Measurements from ENCODE around the gene ZNF224. TPM values are rescaled to one million over a fixed set of nuclear protein-coding genes. Genes with fewer than 3 reads are reported as not detected.
"Not testable (repeated sequence)": the region's sequence is repeated elsewhere in the genome, so short reads cannot be mapped to it uniquely, and the experiment has no call there.

Gene ZNF224
- total RNA-seq, 2 donors from 2014 or later = 19.8 to 21.1 TPM

DNA sequence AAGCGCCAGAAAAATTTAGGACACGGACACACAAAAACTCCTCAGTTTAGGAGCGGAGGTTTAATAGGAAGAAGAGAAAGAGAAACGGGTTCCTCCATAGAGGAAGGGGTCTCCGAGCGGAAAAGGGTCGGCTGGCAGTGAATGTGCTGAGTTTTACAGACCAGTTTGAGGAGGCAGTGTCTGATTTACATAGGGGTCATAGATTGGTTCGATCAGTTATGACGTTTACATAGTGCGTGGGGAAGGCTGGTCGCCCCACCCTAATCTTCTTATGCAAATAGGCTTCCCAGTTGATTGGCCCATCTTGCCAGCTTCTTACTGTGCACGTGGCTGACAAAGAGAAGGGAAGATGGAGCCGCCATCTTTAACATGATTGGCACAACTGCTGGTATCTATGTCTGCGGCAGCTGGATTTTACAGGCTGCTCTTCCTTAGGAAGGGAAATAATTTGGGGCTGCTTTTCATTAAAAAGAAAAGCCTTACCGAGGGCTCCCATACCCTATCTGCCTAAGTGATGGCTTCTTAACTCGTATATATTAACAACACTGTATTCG, 17.8 kb downstream of the ZNF224 start:
- Histone ChIP-seq H3K9me3 (peaks cover 12% of the 10 kb centered on the region), H3K4me3 (no peak overlapping the region), H3K9ac (ENCODE audit: low read depth in 2 of 2, low read length in 2 of 2) (no peak overlapping the region), H3K36me3 (peaks cover 5% of the 10 kb centered on the region), H3K27ac (no peak overlapping the region), H3K4me1 (peaks cover 7% of the 10 kb centered on the region), H3K27me3 (no peaks in the 10 kb centered on the region)
- TF ChIP-seq, protein P1, sequence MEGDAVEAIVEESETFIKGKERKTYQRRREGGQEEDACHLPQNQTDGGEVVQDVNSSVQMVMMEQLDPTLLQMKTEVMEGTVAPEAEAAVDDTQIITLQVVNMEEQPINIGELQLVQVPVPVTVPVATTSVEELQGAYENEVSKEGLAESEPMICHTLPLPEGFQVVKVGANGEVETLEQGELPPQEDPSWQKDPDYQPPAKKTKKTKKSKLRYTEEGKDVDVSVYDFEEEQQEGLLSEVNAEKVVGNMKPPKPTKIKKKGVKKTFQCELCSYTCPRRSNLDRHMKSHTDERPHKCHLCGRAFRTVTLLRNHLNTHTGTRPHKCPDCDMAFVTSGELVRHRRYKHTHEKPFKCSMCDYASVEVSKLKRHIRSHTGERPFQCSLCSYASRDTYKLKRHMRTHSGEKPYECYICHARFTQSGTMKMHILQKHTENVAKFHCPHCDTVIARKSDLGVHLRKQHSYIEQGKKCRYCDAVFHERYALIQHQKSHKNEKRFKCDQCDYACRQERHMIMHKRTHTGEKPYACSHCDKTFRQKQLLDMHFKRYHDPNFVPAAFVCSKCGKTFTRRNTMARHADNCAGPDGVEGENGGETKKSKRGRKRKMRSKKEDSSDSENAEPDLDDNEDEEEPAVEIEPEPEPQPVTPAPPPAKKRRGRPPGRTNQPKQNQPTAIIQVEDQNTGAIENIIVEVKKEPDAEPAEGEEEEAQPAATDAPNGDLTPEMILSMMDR (IDR thresholded peaks at IDR 0.05) = no peak
- intact Hi-C loops (cut with DNase I) = loop anchor here (10.0 kb wide), 1 partner anchor 87 kb away; the partner anchor contains the start of gene ZNF222
- no peak for DNase-seq

DNA sequence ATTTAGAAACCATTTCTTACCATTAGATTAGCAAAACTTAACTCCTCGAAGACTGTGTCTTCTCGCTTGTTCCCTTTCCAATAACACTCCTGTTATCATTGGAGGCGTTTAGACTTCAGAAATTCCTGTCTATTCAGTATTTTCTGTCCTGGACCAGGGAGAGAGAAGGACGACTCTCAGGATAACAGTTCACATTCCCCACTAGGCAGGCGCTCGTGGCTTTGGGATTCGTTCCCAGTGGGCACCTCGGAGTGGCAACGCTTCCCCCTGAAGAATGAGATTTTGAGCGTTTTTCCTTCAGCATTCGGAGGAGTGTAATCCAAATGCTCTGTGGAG, 18.6 kb downstream of the ZNF224 start:
- Histone ChIP-seq H3K27me3 (no peaks in the 10 kb centered on the region), H3K4me1 (peaks cover 7% of the 10 kb centered on the region), H3K9ac (ENCODE audit: low read depth in 2 of 2, low read length in 2 of 2) (peak overlapping the region in 1 of 2 donors; percentile 84), H3K4me3 (peak overlapping the region; percentile 67), H3K27ac (no peak overlapping the region), H3K36me3 (no peaks in the 10 kb centered on the region), H3K9me3 (peaks cover 11% of the 10 kb centered on the region)
- no peak for DNase-seq
- TF ChIP-seq, protein P1 (IDR thresholded peaks at IDR 0.05) = no peak
- intact Hi-C loops (cut with DNase I) = loop anchor here (10.0 kb wide), 1 partner anchor 88 kb away; the partner anchor contains the start of gene ZNF222

DNA sequence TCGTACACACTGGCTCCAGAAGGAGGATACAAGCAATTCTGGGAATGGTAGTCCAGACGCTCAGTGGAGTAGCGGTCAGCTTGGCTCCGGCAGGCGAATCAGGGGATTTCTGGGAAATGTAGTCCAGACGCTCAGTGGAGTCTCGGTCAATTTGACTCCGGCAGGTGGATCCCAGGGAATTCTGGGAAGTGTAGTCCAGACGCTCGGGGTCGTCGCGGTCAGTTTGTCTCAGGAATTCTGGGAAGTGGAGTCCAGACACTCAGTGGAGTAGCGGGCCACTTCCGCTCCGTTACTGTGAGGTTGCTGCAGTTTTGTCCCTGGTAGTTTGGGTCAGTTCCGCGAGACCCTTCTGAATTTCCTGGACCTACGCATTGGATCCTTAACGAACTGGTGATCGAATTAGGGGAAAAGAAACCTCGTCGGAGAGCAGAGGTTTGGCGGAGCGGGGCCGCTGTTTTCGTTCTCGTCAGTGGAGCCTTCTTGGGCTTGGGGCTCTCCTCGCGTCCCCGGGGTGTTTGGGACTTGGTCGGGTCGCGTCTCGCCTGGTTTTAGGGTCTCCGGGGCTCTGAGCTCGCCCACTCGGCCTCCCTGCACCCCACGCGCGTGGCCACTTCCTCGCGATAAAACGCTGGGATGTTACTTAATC, 19.1 kb downstream of the ZNF224 start, which contains the start of gene ZNF225:
Gene ZNF225 (plus strand): TSS at position 262 of the 646 bp plus-strand sequence. CDS start 2,429 bp downstream, outside the sequence.
- TF ChIP-seq, protein P1 (IDR thresholded peaks at IDR 0.05) = no peak
- Histone ChIP-seq H3K36me3 (no peaks in the 10 kb centered on the region), H3K9me3 (peaks cover 6% of the 10 kb centered on the region), H3K4me3 (peak within 1 kb of the TSS; percentile 67), H3K4me1 (peaks cover 7% of the 10 kb centered on the region), H3K27ac (peak within 1 kb of the TSS; percentile 5), H3K9ac (ENCODE audit: low read depth in 2 of 2, low read length in 2 of 2) (peak within 1 kb of the TSS; percentile 57 to 84), H3K27me3 (no peaks in the 10 kb centered on the region)
- intact Hi-C loops (cut with DNase I) = loop anchor here (10.0 kb wide), 1 partner anchor 88 kb away; the partner anchor contains the start of gene ZNF222
- peak; percentile 98 for DNase-seq

DNA sequence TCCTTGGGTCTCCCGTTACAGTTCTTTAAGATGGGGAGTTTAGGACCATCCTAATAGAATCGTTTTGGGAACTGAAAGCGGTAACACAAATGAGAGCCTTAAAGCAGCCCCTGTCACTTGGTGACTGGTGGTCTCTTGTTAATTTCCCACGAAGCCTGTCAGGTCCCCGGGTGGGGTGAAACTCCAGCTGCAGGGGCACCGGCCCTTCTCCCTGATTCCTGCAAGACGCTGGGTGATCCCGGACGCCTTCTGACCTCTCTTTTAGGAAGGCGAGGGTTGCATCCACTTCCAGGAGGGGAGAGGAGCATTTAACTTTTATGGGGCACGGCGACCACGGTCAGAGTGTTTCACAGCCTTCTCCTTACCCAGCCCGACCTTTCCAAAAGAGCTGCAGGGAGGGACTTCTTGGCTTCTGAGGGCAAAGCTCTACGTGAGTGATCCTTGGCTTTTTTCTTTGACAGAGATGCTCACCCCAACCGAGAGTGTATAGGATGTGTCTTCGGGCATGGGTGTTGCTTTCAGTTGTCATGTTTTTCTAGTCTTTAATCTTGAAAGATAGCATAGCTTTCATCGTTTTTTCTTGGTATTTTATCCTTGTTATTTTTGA, 19.7 kb downstream of the ZNF224 start:
- Histone ChIP-seq H3K27me3 (no peaks in the 10 kb centered on the region), H3K4me3 (peak overlapping the region; percentile 67), H3K4me1 (peaks cover 7% of the 10 kb centered on the region), H3K27ac (peak overlapping the region; percentile 5), H3K9me3 (peaks cover 3% of the 10 kb centered on the region), H3K36me3 (no peaks in the 10 kb centered on the region), H3K9ac (ENCODE audit: low read depth in 2 of 2, low read length in 2 of 2) (peak overlapping the region; percentile 57 to 84)
- TF ChIP-seq, protein P1 (IDR thresholded peaks at IDR 0.05) = no peak
- intact Hi-C loops (cut with DNase I) = loop anchor here (10.0 kb wide), 1 partner anchor 89 kb away; the partner anchor contains the start of gene ZNF222
- DNase-seq = peak; percentile 22

DNA sequence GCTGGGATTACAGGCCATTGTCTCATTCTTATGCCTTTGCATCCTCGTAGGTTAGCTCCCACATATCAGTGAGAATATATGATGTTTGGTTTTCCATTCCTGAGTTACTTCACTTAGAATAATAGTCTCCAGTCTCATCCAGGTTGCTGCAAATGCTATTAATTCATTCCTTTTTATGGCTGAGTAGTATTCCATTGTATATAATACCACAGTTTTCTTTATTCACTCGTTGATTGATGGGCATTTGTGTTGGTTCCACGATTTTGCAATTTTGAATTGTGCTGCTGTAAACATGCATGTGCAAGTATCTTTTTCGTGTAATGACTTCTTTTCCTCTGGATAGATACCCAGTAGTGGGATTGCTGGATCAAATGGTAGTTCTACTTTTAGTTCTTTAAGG, 27.0 kb downstream of the ZNF224 start:
- H3K4me1 ChIP-seq; DNase-seq; intact Hi-C loops (cut with DNase I): not testable (repeated sequence)

More for the DNA sequence above, 27.0 kb downstream of the ZNF224 start:
- H3K27ac ChIP-seq; H3K27me3 ChIP-seq; H3K4me3 ChIP-seq; H3K36me3 ChIP-seq; H3K9ac ChIP-seq (ENCODE audit: low read depth in 2 of 2, low read length in 2 of 2); H3K9me3 ChIP-seq: not testable (repeated sequence)

All from colonic mucosa (tissue), 4 donors.